ENCODE results near the gene IL17C.

IL17C gene

DNA sequence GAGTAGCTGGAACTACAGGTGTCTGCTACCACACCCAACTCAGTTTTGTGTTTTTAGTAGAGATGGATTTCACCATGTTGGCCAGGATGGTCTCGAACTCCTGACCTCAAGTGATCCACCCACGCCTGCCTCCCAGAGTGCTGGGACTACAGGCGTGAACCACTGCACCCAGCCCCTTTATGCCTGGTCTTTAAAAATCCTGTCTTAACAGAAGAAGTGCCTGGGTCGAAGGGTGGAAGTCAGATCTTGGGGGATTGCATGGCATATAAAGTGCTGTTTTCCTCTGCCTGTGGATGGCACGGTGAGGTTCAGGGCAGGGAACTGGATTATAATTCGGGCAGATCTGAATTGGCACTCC, 37.9 kb upstream of the IL17C start:
- H3K4me2 ChIP-seq (ENCODE audit: low read depth, low read length, poor library complexity, severe bottlenecking): no peak overlapping the region
- H3K27ac ChIP-seq (ENCODE audit: low read depth, low read length): no peak overlapping the region
- no peaks in the 10 kb centered on the region for H3K36me3 ChIP-seq (ENCODE audit: low read length)
- H4K20me1 ChIP-seq (ENCODE audit: low read depth, low read length): no peaks in the 10 kb centered on the region
- TF ChIP-seq EZH2phosphoT487 (conservative IDR thresholded peaks at IDR 0.05; ENCODE audit: low read length): no peak
- TF ChIP-seq, protein P1, sequence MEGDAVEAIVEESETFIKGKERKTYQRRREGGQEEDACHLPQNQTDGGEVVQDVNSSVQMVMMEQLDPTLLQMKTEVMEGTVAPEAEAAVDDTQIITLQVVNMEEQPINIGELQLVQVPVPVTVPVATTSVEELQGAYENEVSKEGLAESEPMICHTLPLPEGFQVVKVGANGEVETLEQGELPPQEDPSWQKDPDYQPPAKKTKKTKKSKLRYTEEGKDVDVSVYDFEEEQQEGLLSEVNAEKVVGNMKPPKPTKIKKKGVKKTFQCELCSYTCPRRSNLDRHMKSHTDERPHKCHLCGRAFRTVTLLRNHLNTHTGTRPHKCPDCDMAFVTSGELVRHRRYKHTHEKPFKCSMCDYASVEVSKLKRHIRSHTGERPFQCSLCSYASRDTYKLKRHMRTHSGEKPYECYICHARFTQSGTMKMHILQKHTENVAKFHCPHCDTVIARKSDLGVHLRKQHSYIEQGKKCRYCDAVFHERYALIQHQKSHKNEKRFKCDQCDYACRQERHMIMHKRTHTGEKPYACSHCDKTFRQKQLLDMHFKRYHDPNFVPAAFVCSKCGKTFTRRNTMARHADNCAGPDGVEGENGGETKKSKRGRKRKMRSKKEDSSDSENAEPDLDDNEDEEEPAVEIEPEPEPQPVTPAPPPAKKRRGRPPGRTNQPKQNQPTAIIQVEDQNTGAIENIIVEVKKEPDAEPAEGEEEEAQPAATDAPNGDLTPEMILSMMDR (IDR thresholded peaks at IDR 0.05; ENCODE audit: insufficient read depth, low read length, poor library complexity, severe bottlenecking): no peak
- H3F3A ChIP-seq (ENCODE audit: insufficient read depth): no peaks in the 10 kb centered on the region
- no peaks in the 10 kb centered on the region for H3K9me2 ChIP-seq (replicated peaks; ENCODE audit: insufficient read depth, low read length)
- no peaks in the 10 kb centered on the region for H3K27me3 ChIP-seq (ENCODE audit: low read length)
- H3K9me3 ChIP-seq (ENCODE audit: insufficient read depth, low read length): no peaks in the 10 kb centered on the region
- H2AFZ ChIP-seq (ENCODE audit: low read depth, low read length, severe bottlenecking): no peak overlapping the region
- no peak overlapping the region for H3K9ac ChIP-seq (ENCODE audit: low read length)
- no peak overlapping the region for H3K4me3 ChIP-seq (ENCODE audit: insufficient read depth, low read length, poor library complexity, severe bottlenecking)
- peaks cover 5% of the 10 kb centered on the region; the same call in 1 of the 2 replicates for H3K79me2 ChIP-seq (ENCODE audit: insufficient read depth, low read length)

- H3K9me2 ChIP-seq (replicated peaks; ENCODE audit: insufficient read depth, low read length): no peaks in the 10 kb centered on the region
- no peaks in the 10 kb centered on the region for H3F3A ChIP-seq (ENCODE audit: insufficient read depth)
- H3K27me3 ChIP-seq (ENCODE audit: low read length): no peaks in the 10 kb centered on the region
- no peak overlapping the region for H2AFZ ChIP-seq (ENCODE audit: low read depth, low read length, severe bottlenecking)
- no peaks in the 10 kb centered on the region for H3K36me3 ChIP-seq (ENCODE audit: low read length)
- no peak for TF ChIP-seq EZH2phosphoT487 (conservative IDR thresholded peaks at IDR 0.05; ENCODE audit: low read length)
- TF ChIP-seq, protein P1 (IDR thresholded peaks at IDR 0.05; ENCODE audit: insufficient read depth, low read length, poor library complexity, severe bottlenecking): no peak
- H3K9me3 ChIP-seq (ENCODE audit: insufficient read depth, low read length): no peaks in the 10 kb centered on the region
- H3K79me2 ChIP-seq (ENCODE audit: insufficient read depth, low read length): peaks cover 5% of the 10 kb centered on the region; the same call in 1 of the 2 replicates
- no peak overlapping the region for H3K9ac ChIP-seq (ENCODE audit: low read length)
- no peak overlapping the region for H3K27ac ChIP-seq (ENCODE audit: low read depth, low read length)
- no peaks in the 10 kb centered on the region for H4K20me1 ChIP-seq (ENCODE audit: low read depth, low read length)
- no peak overlapping the region for H3K4me2 ChIP-seq (ENCODE audit: low read depth, low read length, poor library complexity, severe bottlenecking)
- H3K4me3 ChIP-seq (ENCODE audit: insufficient read depth, low read length, poor library complexity, severe bottlenecking): no peak overlapping the region
Observed at GRCh38 chr16:88601313-88602036, 36.9 kb upstream of the IL17C start.

DNA sequence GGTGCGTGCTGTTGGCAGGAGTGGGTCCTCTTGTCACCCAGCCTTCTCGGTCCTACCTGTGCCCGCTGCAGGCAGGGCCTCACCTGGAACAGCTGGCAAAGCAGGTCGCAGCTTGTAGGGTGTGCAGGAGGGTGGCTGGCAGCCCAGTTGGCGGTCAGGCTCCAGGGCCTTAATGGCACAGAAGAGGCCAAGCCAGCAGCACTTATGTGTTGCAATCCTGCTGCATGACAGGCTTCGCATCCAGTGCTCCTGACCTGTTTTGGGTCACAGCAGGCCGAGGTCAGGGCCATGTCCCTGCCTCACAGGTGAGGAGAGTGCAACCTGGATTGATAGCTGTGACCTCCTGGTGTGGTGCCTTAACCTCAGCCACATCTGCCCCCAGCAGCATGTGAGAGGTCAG, 36.3 kb upstream of the IL17C start:
- H3K36me3 ChIP-seq (ENCODE audit: low read length): no peaks in the 10 kb centered on the region
- no peaks in the 10 kb centered on the region for H3K9me3 ChIP-seq (ENCODE audit: insufficient read depth, low read length)
- no peak overlapping the region for H3K27ac ChIP-seq (ENCODE audit: low read depth, low read length)
- H4K20me1 ChIP-seq (ENCODE audit: low read depth, low read length): no peaks in the 10 kb centered on the region
- no peak for TF ChIP-seq EZH2phosphoT487 (conservative IDR thresholded peaks at IDR 0.05; ENCODE audit: low read length)
- TF ChIP-seq, protein P1 (IDR thresholded peaks at IDR 0.05; ENCODE audit: insufficient read depth, low read length, poor library complexity, severe bottlenecking): no peak
- H2AFZ ChIP-seq (ENCODE audit: low read depth, low read length, severe bottlenecking): no peak overlapping the region
- H3K9ac ChIP-seq (ENCODE audit: low read length): no peak overlapping the region
- H3K4me3 ChIP-seq (ENCODE audit: insufficient read depth, low read length, poor library complexity, severe bottlenecking): no peak overlapping the region
- H3K27me3 ChIP-seq (ENCODE audit: low read length): no peaks in the 10 kb centered on the region
- H3K9me2 ChIP-seq (replicated peaks; ENCODE audit: insufficient read depth, low read length): no peaks in the 10 kb centered on the region
- peaks cover 5% of the 10 kb centered on the region; the same call in 1 of the 2 replicates for H3K79me2 ChIP-seq (ENCODE audit: insufficient read depth, low read length)
- H3K4me2 ChIP-seq (ENCODE audit: low read depth, low read length, poor library complexity, severe bottlenecking): no peak overlapping the region
- H3F3A ChIP-seq (ENCODE audit: insufficient read depth): no peaks in the 10 kb centered on the region

Measured in SU-DHL-6 (cell line).